Measurements from ENCODE around the gene RGSL1.

Gene RGSL1

GRCh38 chr1:182555493-182555892, 105.5 kb downstream of the RGSL1 start:
- no peak for DNase-seq

GRCh38 chr1:182556279-182556678, 106.3 kb downstream of the RGSL1 start:
- no peak for DNase-seq

DNA sequence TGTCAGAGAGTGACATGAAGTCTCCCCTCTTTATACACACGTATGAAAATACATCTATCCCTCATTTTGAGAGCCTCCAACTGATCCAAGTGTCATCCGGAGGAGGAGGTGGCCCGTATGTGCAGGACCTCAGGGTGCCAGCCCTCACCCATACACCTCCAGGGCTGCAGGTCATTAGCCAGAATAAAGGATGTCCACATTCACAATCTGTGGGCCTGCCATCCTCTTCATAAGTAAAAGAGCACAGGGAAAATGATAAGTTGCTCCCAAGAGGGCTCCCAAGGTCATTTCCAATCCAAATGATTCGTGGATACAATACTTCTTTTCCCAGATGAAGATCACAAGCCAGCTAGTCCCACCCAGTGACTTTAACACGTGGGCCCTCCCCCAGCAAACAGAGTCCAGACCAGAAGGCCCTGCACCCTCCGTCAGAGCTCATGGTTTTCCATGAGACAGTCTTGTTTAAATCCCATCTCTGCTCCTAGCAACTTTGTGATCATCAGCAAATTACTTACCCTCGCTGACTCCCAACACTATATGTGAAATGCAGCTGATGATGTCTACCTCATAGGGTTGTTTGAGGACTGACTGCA, 110.5 kb downstream of the RGSL1 start:
- no peak for DNase-seq

GRCh38 chr1:182561456-182561855, 111.5 kb downstream of the RGSL1 start:
- no peak for DNase-seq

DNA sequence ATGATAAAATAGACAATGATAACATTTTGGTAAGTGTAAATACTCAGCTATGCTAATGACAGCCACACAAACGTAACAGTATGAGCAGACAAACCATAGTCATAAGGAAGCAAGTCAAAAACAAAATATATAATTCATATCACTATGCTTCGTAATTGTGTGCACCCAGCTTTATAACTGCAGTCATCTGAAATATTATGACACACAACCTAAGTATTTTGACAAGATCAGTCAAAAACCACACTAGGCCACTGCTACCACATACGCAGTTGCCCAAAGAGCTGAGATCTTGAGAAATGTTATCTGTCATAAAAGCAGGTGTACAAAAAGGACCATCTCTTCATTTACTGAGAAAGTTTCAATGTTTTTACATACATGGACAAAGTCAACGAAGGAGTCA, 113.1 kb downstream of the RGSL1 start:
- no peak for DNase-seq

- no peak for DNase-seq
These were observed 114.6 kb downstream of the RGSL1 start for GRCh38 chr1:182564406-182565004.

DNA sequence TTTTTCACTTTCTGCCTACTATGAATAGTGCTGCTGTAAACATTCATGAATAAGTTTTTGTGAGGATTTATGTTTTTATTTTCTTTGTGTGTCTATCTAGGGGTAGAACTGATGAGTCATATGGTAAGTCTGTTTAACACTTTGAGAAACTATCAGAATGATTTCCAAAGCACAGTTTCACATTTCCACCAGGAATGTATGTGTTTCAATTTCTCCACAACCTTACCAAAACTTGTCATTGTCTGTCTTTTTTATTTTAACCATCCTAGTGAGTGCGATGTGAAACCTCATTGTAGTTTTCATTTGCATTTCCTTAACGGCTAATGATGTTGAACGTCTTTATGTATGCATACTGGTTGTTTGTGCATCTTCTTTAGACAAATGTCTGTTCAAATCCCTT, 115.6 kb downstream of the RGSL1 start:
- DNase-seq = no peak

- no peak for DNase-seq
These were observed 117.7 kb downstream of the RGSL1 start for GRCh38 chr1:182567629-182568028.

GRCh38 chr1:182568647-182569284, 118.8 kb downstream of the RGSL1 start:
- DNase-seq = no peak

DNA sequence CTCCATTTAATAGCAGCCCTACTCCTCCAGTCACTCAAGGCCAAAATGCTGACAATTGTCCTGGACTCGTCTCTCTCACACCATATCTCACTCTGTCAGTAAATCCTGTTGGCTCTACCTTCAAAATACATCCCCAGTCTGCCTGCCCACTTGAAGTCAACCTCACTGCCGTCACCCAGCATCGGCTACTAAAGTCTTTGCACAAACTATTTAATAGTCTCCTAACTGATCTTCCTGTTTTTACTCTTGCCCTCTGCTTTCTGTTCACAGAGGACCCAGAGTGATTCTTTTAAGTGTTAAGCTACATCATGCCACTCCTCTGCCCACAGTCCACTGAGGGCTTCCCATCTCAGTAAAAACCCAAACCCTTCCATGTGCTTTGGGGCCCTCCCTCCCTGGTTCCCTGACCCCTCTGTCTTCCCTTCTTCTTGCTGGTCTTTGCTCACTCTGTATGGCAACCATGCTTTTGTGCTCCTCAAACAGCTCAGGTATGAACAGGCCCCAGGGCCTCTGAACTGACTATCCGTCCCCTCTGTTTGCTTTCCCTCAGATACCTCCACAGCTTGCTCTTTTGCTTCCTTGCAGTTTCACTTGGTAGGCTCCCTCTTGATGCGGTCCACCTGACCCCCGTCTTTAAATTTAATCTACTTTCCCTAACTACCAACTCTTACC, 120.1 kb downstream of the RGSL1 start:
- no peak for DNase-seq

- DNase-seq = no peak
These were observed 120.6 kb downstream of the RGSL1 start for GRCh38 chr1:182570611-182570970.

GRCh38 chr1:182574156-182574555, 124.2 kb downstream of the RGSL1 start:
- DNase-seq = no peak

GRCh38 chr1:182575540-182576149, 125.7 kb downstream of the RGSL1 start:
- no peak for DNase-seq

- no peak for DNase-seq
These were observed 130.8 kb downstream of the RGSL1 start for GRCh38 chr1:182580736-182581135.

- DNase-seq = no peak
These were observed 134.8 kb downstream of the RGSL1 start for GRCh38 chr1:182584746-182585145.

DNA sequence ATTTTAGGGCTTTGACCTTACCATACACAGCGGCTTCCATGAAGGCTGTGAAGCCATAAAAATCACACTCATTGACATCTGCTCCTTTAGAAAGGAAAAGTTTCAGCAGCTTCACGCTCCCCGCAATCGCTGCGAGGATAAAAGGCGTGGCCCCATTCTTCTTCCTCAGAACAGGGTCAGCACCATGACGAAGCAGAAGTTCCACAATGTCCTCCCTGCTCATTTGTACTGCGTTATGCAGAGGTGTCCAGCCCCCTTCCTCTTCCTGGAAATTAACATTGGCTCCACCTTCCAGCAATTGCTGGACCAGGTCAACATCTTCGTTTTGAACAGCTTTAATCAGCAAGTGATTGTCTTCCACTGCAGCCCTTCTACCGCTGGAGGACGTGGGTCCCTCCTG, 136.4 kb downstream of the RGSL1 start:
- no peak for DNase-seq

DNA sequence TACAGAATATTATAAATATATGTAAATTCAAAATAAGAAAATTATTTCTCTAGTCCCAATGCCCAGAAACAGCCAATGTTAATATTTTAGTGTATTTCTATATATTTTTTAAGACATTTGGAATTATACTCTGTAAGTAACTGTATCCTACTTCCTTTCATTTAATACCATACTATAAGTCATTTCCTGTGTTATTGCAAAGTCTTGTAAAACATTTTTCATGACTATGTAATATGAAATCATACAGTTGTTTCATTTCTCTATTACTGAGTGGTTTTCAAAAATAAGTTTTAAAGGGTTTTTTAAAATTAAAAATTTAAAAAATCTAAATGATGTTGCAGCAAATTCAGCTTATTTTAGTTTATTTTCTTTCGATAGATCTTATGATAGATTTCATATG, 137.1 kb downstream of the RGSL1 start:
- no peak for DNase-seq

DNA sequence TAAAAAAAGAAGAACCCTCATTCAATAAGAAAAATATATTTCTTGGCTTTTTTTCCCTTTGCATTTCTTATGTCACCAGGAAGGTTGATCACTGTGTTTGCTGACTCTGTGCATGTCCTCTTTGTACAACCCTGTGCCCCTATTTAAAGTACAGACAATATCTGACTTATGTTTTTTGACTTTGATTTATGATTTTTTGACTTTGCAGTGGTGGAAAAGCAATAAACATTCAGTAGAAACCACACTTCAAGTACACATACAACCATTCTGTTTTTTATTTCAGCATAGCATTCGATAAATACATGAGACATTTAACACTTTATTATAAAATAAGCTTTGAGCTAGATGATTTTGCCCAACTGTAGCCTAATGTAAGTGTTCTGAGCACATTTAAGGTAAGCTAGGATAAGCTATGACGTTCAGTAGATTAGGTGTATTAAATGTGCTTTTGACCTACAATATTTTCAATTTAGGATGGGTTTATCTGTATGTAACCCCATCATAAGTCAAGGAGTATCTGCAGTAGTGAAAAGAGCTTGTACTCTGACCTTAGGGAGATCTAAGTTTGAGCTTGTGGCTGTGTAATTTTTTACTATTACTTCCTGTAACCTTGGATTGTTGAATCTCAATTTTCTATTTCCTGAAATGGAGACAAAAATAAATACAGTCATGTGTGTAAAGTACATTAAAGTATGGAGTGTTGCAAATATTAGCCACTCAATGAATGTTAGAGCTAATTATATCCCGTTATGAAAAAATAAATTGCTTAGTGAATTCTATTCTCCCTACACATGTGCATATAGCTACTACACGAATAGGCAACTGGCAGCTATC, 137.9 kb downstream of the RGSL1 start:
- no peak for DNase-seq

- DNase-seq = peak in 2 of 4 experiments; percentile 9 to 27
These were observed 138.8 kb downstream of the RGSL1 start, which contains the start of gene RNASEL for GRCh38 chr1:182588500-182589396. RNASEL (minus strand) TSS chr1:182589256; CDS start chr1:182586806, 2,450 bp downstream.

DNA sequence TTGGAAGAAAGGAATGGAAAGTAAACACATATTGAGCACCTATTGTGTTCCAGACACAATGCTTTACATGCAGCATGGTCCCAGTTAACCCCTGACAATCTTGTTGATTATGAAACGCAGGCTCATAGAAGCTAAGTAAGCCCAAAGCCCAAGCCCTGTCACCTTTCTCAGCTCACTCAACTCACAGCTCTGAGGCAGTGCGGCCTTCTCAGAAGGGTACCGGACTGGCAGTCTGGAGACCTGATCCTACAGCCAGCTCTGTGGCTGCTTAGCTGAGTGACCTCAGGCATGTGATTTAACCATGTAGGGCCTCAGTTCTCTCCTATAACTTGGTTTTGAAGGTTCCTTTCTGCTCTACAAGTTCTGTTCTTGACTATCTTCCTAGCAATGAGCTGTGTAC, 139.6 kb downstream of the RGSL1 start:
- no peak for DNase-seq

DNA sequence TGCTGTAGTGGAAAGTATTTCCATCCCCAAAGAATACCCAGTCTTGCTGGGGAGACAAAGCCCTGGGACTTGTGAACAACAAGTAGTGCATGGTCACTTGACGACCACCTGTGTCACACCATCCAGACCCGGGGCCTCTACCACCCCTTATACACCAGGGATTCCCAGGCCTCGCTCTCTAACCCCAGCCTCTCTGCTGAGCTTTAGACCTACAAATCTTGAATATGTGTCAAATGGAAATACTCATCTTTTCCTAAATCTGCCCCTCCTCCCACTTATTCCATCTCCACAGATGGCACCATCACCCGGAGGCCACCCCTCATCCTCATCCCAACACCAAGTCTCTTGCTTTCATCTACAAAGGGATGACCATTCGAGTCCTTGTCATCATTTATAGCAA, 140.0 kb downstream of the RGSL1 start:
- DNase-seq = no peak
